DND-41 (cell line): ENCODE measurements around the gene TBC1D14.

Experiments used
- ATAC-seq: fragments of 200-7000 bp; cut with Tn5 transposase; 3 replicates; pipeline ENCODE4 v1.9.1; 2021; ENCODE audit warnings: low read depth; ENCODE audit not compliant: insufficient read depth
- DNase-seq: peaks from one replicate; pipeline ENCODE4 v3.0.0-alpha.2; 2020
- H2AFZ ChIP-seq: 2 replicates; pipeline ENCODE4 v1.6.0; 2012; ENCODE audit warnings: low read depth, low read length
- H3K27ac ChIP-seq: 2 replicates; pipeline ENCODE4 v1.5.1; 2012; ENCODE audit warnings: low read length, inconsistent platforms
- H3K27me3 ChIP-seq: fragments of 200-600 bp; sonication (generic); 2 replicates; pipeline ENCODE4 v1.6.0; 2012; ENCODE audit warnings: low read length, mild to moderate bottlenecking, inconsistent platforms; ENCODE audit not compliant: insufficient read depth, poor library complexity
- H3K36me3 ChIP-seq: 2 replicates; pipeline ENCODE4 v1.5.1; 2012; ENCODE audit warnings: low read length, inconsistent platforms; ENCODE audit not compliant: insufficient read depth
- H3K4me1 ChIP-seq: 2 replicates; pipeline ENCODE4 v1.5.1; 2012; ENCODE audit warnings: mild to moderate bottlenecking, low read length; ENCODE audit not compliant: insufficient read depth
- H3K4me2 ChIP-seq: 2 replicates; pipeline ENCODE4 v1.6.0; 2012; ENCODE audit warnings: mild to moderate bottlenecking, moderate library complexity, low read length, inconsistent platforms; ENCODE audit not compliant: insufficient read depth
- H3K4me3 ChIP-seq, 2 experiments: fragments of 200-600 bp in 1 of 2; shearing (Covaris generic) in 1 of 2; 2 replicates each; pipeline ENCODE4 v1.5.1; 2012 to 2016; ENCODE audit warnings: inconsistent platforms in 2 of 2, low read length in 2 of 2, mild to moderate bottlenecking in 2 of 2, low read depth in 1 of 2, moderate library complexity in 1 of 2
- H3K79me2 ChIP-seq: 2 replicates; pipeline ENCODE4 v1.6.0; 2012; ENCODE audit warnings: low read length, inconsistent platforms; ENCODE audit not compliant: insufficient read depth
- H3K9ac ChIP-seq: 2 replicates; pipeline ENCODE4 v1.6.0; 2012; ENCODE audit warnings: low read depth, mild to moderate bottlenecking, inconsistent platforms, low read length, moderate library complexity
- H3K9me3 ChIP-seq: 2 replicates; pipeline ENCODE4 v1.5.1; 2012; ENCODE audit warnings: low read length, moderate library complexity, mild to moderate bottlenecking, inconsistent platforms; ENCODE audit not compliant: insufficient read depth, severe bottlenecking
- H4K20me1 ChIP-seq: 2 replicates; pipeline ENCODE4 v1.6.0; 2012; ENCODE audit warnings: low read length; ENCODE audit not compliant: insufficient read depth
- EZH2 ChIP-seq: IDR thresholded peaks from 3 replicates; pipeline ENCODE4 v1.6.1; 2012; ENCODE audit warnings: borderline replicate concordance, low read depth, mild to moderate bottlenecking, moderate library complexity, low read length, inconsistent platforms; ENCODE audit not compliant: severe bottlenecking
- TF ChIP-seq, protein P1 (sequence below): IDR thresholded peaks from 2 replicates; pipeline ENCODE4 v1.5.1; 2012; ENCODE audit warnings: borderline replicate concordance, low read length, moderate library complexity, mild to moderate bottlenecking; ENCODE audit not compliant: poor library complexity, severe bottlenecking; ENCODE audit errors: extremely low read depth

Gene TBC1D14

DNA sequence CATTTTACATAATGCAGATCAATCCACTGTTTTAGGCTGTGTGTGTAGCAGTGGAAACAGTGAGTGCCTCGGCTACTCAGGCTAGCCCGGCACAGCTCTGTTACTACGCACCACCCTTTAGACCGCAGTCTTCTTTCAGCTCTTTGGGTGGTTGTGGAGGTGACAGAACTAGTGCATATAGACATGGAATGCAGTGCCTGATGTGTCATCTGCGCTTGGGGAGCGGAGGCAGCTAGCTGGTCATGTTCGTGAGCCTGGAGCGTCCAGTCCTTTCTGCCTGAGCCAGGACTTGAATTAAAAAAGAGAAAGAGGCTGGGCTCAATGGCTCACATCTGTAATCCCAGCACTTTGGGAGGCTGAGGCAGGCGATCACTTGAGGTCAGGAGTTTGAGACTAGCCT is 4.8 kb downstream of the TBC1D14 start:
- no peaks in the 10 kb centered on the region for H3K9me3 ChIP-seq
- ATAC-seq (no peak), DNase-seq (no peak)
- no peak overlapping the region for H3K4me2 ChIP-seq
- peaks cover 69% of the 10 kb centered on the region for H3K79me2 ChIP-seq
- no peak overlapping the region for H3K4me3 ChIP-seq
- H3K27me3 ChIP-seq, result no peaks in the 10 kb centered on the region
- H2AFZ ChIP-seq, result no peak overlapping the region
- peaks cover 48% of the 10 kb centered on the region for H4K20me1 ChIP-seq
- H3K9ac ChIP-seq, result no peak overlapping the region
- TF ChIP-seq EZH2, result no peak
- TF ChIP-seq, protein P1, sequence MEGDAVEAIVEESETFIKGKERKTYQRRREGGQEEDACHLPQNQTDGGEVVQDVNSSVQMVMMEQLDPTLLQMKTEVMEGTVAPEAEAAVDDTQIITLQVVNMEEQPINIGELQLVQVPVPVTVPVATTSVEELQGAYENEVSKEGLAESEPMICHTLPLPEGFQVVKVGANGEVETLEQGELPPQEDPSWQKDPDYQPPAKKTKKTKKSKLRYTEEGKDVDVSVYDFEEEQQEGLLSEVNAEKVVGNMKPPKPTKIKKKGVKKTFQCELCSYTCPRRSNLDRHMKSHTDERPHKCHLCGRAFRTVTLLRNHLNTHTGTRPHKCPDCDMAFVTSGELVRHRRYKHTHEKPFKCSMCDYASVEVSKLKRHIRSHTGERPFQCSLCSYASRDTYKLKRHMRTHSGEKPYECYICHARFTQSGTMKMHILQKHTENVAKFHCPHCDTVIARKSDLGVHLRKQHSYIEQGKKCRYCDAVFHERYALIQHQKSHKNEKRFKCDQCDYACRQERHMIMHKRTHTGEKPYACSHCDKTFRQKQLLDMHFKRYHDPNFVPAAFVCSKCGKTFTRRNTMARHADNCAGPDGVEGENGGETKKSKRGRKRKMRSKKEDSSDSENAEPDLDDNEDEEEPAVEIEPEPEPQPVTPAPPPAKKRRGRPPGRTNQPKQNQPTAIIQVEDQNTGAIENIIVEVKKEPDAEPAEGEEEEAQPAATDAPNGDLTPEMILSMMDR, result no peak
- peaks cover 16% of the 10 kb centered on the region for H3K4me1 ChIP-seq
- H3K27ac ChIP-seq, result no peak overlapping the region
- H3K36me3 ChIP-seq, result no peaks in the 10 kb centered on the region

DNA sequence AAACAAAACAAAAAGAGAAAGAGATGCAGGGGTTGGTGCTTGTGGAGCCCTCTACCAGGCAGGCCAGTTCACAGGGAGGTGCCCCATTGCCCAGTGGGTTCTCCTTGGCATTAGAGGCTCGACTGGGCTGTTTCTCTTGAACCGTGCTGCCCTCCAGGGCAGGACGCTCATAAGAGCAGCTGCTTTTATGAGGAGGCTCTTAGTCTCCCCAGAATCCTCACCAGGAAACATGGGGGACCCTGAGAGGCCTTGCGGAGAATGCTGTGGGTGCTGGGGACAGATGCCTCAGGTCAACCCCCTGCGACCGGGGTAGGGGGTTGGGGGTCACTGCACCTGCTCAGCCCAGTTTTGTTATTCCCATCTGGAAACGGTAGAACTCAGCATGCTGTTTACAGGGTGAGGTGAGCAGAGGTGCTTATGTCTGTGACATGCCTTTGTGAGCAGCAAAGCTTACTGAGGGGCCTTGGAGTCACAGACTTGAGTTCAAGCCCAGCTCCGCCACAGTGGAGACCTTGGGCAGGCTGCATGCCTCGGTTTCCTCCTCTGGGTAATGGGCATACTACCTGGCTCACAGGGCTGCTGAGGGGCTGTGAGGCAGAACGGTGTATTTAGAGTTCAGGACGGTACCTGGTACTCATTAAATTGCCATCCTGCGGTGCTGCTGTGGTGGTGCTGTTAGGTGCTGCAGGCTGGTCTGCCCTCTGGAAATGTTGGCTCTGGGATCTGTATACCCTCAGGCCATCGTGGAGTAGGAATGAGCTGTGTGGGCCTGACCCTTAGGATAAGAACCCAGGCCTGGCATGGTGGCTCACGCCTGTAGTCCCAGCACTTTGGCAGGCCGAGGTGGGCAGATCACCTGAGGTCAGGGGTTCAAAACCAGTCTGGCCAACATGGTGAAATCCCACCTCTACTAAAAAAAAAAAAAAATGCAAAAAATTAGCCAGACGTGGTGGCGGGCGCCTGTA is 5.7 kb downstream of the TBC1D14 start:
- Histone ChIP-seq H3K79me2 (peaks cover 69% of the 10 kb centered on the region), H3K4me1 (peaks cover 13% of the 10 kb centered on the region), H3K27me3 (no peaks in the 10 kb centered on the region), H2AFZ (no peak overlapping the region), H3K9ac (no peak overlapping the region), H3K4me3 (no peak overlapping the region), H3K36me3 (no peaks in the 10 kb centered on the region), H3K4me2 (no peak overlapping the region), H4K20me1 (peaks cover 47% of the 10 kb centered on the region), H3K9me3 (no peaks in the 10 kb centered on the region), H3K27ac (no peak overlapping the region)
- TF ChIP-seq EZH2, result no peak
- TF ChIP-seq, protein P1, result no peak
- ATAC-seq, result no peak
- no peak for DNase-seq

DNA sequence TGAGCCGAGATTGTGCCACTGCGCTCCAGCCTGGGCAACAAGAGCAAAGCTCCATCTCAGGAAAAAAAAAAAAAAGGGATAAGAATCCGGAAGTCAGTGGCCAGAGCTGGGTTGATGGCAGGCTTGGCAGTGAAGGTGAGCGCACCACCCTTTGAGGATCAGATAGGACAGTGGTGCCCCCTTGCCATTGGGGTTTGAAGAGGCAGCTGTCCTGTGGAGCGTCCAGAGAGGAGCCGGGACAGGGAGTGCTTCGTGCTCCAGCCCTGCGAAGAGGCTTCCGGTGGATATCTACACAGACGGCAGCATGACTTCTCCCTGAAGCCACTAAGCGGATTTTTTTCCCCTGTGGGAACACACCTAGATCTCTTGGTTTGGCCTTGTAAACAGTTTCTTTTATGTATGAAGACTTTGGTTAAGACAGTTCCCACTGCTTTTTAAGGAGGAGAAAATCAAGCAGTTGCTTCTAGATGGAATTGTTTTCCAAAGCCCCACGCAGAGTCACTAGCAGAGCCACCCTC is 6.5 kb downstream of the TBC1D14 start:
- TF ChIP-seq, protein P1, result no peak
- TF ChIP-seq EZH2, result no peak
- H3K9ac ChIP-seq, result no peak overlapping the region
- H3K36me3 ChIP-seq, result no peaks in the 10 kb centered on the region
- no peak overlapping the region for H3K27ac ChIP-seq
- H3K4me1 ChIP-seq, result peaks cover 5% of the 10 kb centered on the region
- no peak overlapping the region for H3K4me3 ChIP-seq
- H3K9me3 ChIP-seq, result no peaks in the 10 kb centered on the region
- ATAC-seq (no peak), DNase-seq (no peak)
- H4K20me1 ChIP-seq, result peaks cover 39% of the 10 kb centered on the region
- peaks cover 64% of the 10 kb centered on the region for H3K79me2 ChIP-seq
- H3K4me2 ChIP-seq, result no peak overlapping the region
- no peaks in the 10 kb centered on the region for H3K27me3 ChIP-seq
- H2AFZ ChIP-seq, result no peak overlapping the region
